Astrocyte of the spinal cord (primary cell): ENCODE measurements around the gene KCNE1.

Source experiments
- DNase-seq: peaks from one replicate; pipeline ENCODE4 v3.0.0; 2011; ENCODE audit warnings: low read depth, low spot score
- H3K4me3 ChIP-seq: 2 replicates; pipeline ENCODE4 v1.5.1; 2011; ENCODE audit warnings: low read depth, mild to moderate bottlenecking, low read length, moderate library complexity
- CTCF ChIP-seq: IDR thresholded peaks from 2 replicates; pipeline ENCODE4 v1.5.1; 2012; ENCODE audit warnings: low read depth, mild to moderate bottlenecking, low read length, inconsistent platforms
- in situ Hi-C: cut with HindIII; loops from 2 replicates; pipeline ENCODE4 v1.10.0; 2017; ENCODE audit warnings: low sequenced_read_pairs

The KCNE1 gene

DNA sequence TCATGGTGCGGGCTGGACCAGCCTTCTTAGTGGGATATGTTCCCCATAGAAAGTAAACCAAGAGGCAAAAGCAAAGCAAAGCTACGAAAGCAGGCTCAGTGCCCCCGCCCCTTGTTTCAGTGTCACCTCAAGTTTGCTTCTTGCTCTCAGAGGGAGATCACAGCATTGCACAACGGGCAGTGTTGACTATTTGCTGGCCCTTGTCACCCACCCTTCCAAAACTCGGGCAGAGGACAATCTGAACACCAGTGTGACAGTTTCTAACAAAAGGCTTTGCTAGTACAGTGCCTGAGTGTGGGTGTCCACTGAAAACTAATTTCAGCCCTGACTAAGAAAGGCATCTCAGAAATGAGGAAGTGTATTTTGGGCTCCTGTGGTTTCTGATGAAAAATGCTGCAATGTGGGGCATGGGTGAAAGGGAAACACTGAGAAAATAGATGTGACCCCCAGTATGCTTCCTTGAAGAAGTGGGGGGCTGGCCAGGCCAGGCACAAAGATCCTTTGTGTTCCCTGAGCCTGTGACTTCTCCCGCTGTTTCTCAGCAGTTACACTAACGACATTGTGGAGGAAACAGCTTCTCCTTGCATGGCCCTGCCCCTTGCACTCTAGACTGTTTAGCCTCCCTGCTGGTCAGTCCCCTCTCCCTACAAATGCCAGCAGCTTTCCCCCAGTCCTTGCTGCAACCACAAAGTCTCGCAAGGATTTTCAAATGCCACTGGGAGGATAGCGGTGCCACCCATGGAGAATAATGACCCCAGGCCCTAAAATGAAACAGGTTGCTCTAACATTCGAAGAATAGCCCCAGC, 33.3 kb upstream of the KCNE1 start:
- peak; percentile 73 for DNase-seq
- no peak for TF ChIP-seq CTCF
- in situ Hi-C loops = no loop called here
- no peak overlapping the region for H3K4me3 ChIP-seq

GRCh38 chr21:34544032-34544496, 32.1 kb upstream of the KCNE1 start:
- in situ Hi-C loops = no loop called here
- no peak overlapping the region for H3K4me3 ChIP-seq
- DNase-seq = peak; percentile 72
- peak; percentile 64 for TF ChIP-seq CTCF

- in situ Hi-C loops = no loop called here
- H3K4me3 ChIP-seq = no peak overlapping the region
- TF ChIP-seq CTCF = no peak
- DNase-seq = no peak
Measured at GRCh38 chr21:34543017-34543416, 31.0 kb upstream of the KCNE1 start.

DNA sequence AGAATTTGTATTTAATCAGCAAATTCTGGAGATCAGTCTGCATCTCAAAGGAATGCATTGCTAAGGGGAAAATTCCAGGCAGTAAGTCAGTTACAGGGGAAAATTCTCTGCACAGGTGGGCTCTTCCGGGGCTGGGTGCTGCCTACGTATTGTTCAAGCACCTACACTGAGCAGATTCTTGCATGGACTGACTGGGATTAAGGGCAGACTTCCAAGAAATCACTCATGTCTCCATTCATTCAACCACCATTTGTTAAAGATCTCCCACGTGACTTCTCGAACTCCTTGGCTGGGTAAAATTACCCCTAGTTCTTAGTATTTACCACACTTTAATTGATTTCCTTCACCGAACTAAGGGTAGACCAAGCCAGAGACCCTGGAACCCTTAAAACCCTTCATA, 28.2 kb upstream of the KCNE1 start:
- H3K4me3 ChIP-seq = no peak overlapping the region
- in situ Hi-C loops = no loop called here
- no peak for TF ChIP-seq CTCF
- no peak for DNase-seq

DNA sequence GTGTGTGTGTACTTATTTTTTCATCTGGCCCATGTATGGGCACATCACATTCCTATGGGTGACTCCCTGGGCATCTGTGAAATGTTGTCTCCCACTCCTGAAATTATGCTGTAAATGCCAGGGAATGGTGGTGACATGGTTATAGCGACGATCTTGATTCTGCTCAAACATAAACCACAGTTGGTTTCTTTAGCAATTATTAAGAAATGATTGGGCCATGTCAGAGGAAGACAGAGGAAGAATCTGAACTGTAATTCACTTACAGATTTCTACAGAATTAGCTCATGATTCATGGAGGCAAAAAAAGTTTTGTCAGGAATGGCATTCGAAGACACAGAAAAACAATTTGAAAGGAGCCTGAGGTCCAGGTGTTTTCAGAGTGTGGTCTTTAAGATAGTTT, 25.8 kb upstream of the KCNE1 start:
- TF ChIP-seq CTCF = no peak
- in situ Hi-C loops = no loop called here
- DNase-seq = no peak

DNA sequence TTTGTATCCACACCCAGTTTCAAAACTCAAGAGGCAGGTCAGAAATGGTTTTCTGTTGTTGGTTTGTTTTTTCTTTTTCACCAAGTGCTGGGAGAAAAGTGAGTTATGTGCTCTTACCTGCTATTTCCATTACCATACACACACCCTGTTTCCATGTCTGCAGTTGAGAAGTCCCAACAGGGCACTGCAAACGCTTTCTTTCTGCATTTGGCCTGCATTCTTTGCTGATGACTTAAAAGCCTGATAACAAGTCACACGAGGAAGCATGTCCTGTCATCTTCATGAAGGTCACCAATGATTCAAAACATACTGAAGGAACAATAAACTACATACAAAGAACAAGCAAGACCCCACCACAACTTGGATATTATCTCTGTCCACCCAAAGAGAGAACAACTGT, 24.8 kb upstream of the KCNE1 start:
- in situ Hi-C loops = no loop called here
- H3K4me3 ChIP-seq = no peak overlapping the region
- DNase-seq = peak; percentile 29
- TF ChIP-seq CTCF = no peak

More for the DNA sequence above, 25.8 kb upstream of the KCNE1 start:
- no peak overlapping the region for H3K4me3 ChIP-seq
